Activated CD4-positive, alpha-beta T cell treated with anti-CD3 and anti-CD28 coated beads, Interleukin-2, Interleukin-4, amounts not matched to agents 100 ng/mL and 50 ng/mL, durations not matched to agents 16 hours and 8 hours (primary cell): ENCODE measurements around the gene SULF2.

ENCODE experiments used
- DNase-seq: peaks from one replicate; pipeline ENCODE4 v3.0.0-alpha.2; 2020; ENCODE audit warnings: low spot score

Gene SULF2

DNA sequence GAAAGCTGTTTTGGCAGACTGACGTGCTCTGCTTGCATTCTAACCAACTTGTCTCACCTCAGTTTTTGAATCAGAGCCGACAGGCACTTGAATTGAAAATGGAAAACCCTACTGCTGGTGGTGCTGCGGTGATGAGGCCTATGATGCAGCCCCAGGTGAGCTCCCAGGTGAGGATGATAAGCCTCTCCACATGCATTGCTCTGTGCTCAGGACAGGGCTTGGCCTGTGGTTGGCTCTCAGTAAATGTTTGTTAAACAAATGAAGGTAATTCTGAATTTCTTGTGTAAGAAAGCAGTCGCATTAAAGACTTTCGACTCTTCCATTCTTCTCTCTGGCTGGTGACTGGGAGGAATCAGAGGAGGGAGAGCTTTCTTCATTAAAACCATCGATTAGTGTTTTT, 136.3 kb downstream of the SULF2 start:
- no peak for DNase-seq

DNA sequence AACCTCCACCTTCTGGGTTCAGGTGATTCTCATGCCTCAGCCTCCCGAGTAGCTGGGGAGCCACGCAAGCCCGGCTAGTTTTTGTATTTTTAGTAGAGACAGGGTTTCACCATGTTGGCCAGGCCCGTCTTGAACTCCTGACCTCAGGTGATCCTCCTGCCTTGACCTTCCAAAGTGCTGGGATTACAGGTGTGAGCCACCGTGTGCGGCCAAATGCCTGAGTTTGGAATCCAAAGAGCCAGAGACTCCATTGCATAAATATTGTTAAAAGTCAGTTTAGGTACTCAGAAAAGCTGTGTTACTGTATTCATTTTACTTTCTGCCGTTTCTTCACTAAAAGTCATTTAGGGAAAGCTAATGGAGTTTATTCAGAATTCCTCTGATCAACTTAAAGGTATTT, 137.3 kb downstream of the SULF2 start:
- DNase-seq = no peak

DNA sequence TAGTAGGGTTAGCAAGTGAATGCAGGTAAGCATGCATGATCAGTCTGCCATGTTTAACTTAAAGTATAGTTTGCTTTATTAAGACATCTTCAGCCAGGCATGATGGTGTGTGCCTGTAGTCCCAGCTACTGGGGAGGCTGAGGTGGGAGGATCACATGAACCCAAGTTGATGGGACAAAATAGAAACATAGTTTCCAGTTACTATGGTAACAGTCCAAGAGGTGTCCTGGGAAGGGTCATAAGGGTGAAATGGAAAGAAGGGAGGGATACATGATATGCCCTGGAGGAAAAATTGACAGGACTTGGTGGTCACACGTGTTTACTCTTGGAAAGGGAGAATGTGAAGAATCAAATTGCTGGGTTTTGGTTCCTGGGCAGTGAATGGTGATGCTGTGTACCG, 139.6 kb downstream of the SULF2 start:
- no peak for DNase-seq

DNA sequence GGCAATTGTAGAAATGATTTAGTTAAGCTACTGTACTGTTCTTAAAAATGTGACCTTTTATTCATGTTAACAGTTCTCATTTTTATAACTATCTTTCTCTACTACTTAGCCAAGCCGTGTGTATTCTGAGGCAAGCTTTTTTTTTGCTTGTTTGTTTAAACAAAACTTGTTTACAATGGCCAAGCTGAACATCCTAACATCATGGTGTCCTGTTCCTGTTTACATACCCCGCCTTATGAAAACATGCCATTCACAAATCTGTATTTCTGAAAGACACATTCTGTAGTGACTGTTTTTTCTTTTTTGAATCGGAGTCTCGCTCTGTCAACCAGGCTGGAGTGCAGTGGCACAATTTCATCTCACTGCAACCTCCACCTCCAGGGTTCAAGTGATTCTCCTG, 142.7 kb downstream of the SULF2 start:
- DNase-seq = no peak

DNA sequence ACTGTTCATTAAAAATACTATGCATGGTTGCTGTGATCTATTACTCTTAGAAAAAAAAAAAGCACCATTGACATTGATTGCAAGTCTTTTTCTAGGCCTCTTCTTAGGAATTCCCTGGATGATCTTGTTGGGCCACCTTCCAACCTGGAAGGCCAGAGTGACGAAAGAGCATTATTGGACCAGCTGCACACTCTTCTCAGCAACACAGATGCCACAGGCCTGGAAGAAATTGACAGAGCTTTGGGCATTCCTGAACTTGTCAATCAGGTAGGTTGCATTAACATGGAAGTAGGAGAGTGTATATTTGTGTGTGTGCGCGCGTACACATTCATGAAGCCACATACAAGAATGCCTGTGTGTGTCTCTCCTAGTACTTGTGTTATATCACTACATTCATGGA, 143.2 kb downstream of the SULF2 start:
- no peak for DNase-seq

DNA sequence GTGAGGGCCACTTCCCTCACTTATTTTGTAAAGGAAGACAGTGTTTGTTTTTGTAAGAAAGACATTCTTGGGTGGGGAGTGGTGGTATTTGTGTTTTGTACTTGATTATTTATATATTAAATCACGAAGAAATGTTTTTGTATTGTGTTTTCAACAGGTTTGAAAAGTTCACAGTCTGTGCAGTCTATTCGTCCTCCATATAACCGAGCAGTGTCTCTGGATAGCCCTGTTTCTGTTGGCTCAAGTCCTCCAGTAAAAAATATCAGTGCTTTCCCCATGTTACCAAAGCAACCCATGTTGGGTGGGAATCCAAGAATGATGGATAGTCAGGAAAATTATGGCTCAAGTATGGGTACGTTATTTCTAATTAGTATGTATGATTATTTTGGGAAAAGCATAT, 146.4 kb downstream of the SULF2 start:
- no peak for DNase-seq

DNA sequence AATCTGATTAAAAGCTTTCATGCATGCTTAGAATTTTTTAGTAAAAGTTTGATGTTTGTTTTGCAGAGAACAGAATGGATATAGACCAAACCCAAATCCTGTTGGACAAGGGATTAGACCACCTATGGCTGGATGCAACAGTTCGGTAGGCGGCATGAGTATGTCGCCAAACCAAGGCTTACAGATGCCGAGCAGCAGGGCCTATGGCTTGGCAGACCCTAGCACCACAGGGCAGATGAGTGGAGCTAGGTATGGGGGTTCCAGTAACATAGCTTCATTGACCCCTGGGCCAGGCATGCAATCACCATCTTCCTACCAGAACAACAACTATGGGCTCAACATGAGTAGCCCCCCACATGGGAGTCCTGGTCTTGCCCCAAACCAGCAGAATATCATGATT, 150.0 kb downstream of the SULF2 start:
- DNase-seq = no peak

DNA sequence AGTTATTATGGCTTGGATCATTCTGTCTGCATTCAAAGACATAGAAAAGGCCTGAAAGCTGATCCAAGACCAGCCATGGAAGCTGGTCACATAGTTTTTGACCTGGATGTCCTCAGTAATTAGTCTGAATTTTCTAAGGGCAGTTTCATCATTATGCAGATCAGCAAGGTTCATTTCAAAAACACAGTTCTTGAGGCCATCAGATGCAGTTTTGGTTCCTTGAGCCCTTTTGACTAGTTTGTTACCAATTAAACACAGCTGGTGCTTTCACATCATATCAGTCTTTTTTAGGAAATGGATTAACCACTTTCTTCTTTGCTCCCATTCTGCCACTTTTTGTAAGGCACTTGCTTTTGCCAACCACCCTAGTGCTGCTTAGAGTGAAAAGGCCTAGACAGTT, 154.2 kb downstream of the SULF2 start:
- DNase-seq = no peak

DNA sequence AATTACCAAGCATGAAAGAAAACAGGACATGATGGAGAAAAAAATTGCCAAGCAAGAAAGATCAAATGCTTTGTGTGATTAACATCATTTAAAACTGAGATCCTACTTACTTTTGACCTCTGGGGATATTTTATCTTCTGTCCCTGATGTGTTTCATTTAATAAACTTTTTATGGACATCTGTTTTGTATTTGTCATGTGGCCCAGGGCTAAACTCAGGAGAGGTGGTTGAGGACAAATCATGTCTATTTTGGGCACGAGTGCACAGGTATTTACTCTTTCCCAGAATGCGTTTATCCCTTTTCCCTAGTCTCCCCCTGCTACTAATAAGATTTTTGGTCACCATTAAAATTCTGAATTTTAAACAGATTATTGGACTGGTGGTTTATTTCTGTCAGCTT, 155.4 kb downstream of the SULF2 start:
- DNase-seq = no peak

DNA sequence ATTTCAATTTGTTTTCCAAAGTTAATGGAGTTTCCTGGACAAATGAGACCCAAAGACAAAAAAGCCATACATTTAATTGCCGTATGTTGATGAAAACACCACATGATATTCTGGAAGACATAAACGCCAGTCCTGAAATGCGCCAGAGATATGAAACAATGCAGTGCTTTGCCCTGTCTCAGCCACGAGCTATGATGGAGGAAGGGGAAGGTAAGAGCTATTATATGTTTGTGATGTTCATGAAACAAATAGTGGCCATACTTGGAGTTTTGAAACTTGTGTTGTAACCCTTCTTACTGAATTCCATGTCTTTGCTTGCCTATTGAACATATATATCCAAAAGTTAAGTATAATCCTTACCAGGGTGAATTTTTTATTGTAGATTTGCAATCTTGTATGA, 157.7 kb downstream of the SULF2 start:
- DNase-seq = no peak

DNA sequence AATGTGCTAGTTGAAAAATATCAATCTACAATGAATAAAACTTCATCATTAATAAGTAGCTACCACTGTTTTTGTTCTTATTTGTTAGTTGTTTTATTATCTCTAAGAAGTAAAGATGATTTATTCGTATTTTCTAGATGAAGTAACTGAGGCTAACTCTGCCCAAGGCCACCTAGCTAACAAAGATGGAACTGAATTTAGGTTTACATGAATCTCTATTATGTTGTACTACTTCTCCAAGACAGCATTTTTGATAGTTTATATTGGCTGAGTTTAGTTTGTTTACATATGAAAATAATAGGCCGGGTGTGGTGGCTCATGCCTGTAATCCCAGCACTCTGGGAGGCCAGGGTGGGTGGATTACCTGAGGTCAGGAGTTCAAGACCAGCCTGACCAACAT, 162.1 kb downstream of the SULF2 start:
- no peak for DNase-seq

DNA sequence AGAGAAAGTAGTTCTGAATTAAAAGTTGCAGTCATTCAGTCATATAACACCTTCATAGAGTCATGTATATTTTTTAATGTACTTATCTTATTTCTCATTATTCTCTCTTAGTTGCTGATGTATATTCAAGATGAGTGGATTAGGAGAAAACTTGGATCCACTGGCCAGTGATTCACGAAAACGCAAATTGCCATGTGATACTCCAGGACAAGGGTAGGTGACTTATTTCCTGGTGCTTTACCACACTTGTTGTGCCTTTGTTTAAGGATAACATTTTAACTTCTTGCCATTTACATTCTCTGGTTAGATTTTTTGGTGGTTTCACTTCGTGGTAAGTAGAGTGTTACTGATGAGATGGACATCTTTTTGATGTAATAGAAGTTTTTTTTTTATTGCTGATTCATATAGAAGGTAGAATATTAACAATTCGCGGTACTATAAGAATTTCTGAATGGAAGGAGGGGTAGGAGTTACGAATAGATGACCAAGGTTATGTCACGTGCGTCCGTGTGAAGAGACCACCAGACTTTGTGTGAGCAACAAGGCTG, 163.1 kb downstream of the SULF2 start:
- DNase-seq = no peak

DNA sequence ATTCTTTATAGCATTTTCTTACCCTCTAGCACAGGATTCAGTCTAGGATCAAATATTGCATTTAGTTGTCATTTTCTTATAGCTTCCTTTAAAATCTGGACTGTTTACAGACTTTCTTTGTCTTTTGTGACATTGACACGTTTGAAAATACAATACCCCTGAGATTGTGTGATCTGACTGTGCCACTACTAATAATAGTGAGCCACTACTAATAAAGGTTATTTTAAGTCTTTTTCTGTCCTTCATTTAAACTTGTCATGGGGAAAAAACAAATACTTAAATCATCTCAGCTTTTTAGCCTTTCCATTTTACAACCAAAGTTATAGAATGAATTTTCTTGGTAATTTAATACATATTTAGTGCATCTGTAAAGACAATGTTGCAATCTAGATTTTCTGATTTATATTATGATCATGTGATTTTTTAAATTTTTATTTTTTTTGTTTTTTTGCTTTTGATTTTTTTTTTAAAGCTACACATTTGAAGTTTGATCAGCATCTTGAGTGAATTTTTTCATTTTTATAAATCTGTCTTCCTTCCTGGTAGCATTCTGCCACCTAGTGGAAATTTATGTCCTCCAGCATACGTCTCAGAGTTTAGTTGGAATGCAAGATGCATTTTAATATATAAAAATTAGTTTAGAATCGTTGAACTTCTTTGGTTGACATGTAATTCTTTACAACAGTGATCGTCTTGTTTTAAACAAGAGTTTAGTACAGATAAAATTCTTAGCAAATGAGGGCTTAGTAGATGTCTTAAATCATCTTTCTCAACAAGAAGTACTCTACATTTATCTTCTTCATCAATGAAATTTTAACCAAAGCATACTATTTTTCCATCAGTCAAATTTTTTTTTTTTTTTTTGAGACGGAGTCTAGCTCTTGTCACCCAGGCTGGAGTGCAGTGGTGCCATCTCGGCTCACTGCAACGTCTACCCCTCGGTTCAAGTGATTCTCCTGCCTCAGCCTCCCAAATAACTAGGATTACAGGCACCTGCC, 164.2 kb downstream of the SULF2 start:
- DNase-seq = peak; percentile 54

DNA sequence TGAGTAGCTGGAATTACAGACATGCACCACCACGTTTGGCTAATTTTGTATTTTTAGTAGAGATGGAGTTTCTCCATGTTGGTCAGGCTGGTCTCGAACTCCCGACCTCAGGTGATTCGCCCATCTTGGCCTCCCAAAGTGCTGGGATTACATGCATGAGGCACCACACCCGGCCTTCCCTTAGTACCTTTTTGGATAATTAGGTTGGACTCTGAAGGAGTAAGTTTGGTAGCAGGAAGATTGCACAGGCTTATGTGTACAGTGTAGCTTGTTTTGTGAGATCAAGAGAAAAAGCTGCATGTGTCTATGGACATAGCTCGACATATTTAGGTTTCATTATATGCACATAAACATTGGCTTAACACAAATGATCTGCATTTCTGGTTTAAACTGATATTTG, 166.8 kb downstream of the SULF2 start:
- no peak for DNase-seq

DNA sequence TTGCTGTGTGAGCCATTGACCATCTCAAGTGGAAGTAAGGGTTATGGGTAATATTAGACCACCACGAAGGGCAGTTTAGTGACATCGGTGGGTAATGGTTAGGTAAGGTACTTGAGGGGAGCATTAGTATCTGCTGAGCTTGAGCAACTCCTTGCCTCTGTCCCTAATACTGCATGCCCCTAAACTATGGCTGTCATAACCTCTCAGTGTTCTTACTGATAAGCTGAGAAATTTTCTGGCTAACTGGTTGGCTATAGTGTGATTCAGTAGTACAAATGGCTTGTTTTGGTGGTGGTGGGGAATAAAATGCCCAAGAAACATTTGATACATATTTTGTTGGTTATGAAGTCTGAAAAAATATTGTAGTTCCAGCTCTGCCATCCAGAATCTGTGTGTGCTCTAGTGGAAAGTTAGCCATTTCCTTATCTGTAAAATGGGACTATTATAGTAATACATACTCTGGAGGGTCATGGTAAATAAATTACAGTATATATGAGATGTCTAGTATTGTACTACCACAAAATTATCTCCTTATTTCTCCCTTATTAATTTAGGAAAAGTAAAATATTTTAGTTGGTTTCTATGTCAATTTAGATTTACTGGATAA, 170.5 kb downstream of the SULF2 start:
- DNase-seq = no peak

DNA sequence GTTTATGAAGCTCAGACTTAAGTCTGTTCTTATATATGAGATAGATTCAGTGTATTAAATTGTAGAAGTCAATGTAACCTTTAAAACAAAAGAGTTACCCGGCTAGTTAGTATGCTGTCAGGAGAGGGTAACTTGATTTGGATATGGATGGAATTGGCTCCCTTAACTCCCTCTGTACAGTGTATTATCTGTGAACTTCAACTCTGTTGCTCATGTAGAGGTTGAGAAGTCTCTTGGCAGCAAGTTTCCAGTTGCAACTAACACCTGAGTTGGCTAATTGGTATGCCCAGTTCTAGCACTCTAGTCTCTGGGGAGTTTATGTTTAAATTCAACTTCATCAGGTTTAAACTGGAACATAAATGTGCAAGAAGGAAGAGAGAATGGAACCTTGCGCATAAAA, 172.6 kb downstream of the SULF2 start:
- DNase-seq = no peak

DNA sequence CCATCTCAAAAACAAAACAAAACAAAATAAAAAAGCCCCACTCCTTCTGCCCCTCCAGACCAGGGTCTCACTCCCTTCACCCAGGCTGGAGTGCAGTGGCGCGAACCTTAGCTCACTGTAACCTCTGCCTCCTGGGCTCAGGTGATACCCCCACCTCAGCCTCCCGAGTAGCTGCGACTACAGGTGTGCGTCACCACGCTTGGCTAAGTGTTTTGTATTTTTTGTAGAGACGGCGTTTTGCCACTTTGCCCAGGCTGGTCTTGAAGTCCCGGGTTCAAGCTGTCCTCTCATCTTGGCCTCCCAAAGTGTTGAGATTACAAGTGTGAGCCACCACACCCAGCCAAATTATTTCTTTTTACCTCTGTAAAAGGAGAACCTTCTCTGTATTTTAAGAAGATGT, 173.5 kb downstream of the SULF2 start:
- DNase-seq = no peak

DNA sequence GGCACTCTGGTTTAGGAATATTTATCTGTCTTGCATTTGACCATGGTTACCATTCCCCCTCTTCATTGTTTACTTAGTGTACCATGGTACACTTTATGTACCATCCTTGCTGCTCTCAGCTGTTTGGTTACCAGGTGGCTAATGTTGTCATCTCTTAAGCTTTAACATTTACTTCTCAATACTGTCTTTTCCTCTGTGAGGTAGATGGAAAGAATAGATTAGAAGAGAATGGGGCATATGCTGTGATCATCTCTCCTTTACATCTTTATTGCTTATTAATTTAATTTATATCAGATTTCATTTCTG, 174.4 kb downstream of the SULF2 start:
- DNase-seq = no peak

DNA sequence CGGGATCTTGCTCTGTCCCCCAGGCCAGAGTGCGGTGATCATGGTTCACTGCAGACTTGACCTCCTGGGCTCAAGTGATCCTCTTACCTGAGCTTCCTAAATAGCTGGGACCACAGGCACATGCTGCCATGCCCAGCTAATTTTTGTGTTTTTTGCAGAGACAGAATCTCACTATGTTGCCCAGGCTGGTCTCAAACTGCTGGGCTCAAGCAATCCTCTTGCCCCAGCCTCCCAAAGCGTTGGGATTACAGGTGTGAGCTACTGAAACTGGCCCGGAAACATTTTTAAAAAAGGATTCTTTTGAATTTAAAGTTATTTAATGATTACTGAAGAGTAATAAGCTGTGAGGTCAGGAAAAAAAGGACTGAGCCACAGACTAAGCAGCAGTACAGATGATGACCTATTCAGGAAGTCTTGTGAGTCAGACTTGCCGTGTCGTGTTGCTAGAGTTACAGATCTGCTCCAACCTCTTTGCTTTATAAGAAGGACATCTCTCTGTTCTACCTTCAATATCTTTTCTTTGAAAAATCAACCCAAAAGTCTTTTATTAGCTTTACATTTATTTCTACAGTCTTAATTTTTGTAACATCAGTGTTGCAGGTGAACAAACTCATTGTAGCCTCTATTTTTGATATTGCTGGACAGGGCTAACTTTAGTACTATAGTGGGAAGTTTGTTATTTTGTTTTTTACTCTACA, 174.9 kb downstream of the SULF2 start:
- peak; percentile 83 for DNase-seq

DNA sequence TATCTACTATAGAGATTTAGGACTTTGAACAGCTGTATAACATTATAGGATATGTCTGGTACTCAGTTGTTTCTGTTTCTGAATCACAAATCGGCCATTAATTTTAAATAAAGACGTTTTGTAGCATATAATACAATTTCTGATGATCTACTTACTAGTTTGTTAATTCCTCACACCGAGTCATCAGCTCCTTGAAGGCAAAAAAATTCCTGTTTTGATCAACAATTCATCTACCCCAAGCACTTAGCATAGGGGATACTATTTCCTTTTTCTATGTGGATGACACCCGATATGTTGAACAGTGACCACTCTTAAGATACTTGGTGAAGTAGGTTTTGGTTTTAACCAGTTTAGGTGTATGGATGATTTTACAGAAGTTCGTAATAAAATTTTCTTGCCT, 176.3 kb downstream of the SULF2 start:
- no peak for DNase-seq
